HG02981 (cell line): ENCODE measurements around the gene RAB40C.
"Not testable (repeated sequence)": the region's sequence is repeated elsewhere in the genome, so short reads cannot be mapped to it uniquely, and the experiment has no call there.

Experiments
- ATAC-seq: cut with Tn5 transposase; IDR thresholded peaks from one replicate; pipeline ENCODE4 v1.9.1; 2021; ENCODE audit warnings: mild to moderate bottlenecking, moderate library complexity; ENCODE audit not compliant: unreplicated experiment

Gene RAB40C

GRCh38 chr16:586645-587590 is 2.9 kb upstream of the RAB40C start:
- no peak for ATAC-seq

- peak; percentile 8 for ATAC-seq
These were observed 1.3 kb upstream of the RAB40C start for GRCh38 chr16:588639-588888.

GRCh38 chr16:588889-589657 is 793 bp upstream of the RAB40C start:
- peak; percentile 65 for ATAC-seq

- ATAC-seq, result no peak
These were observed 435 bp downstream of the RAB40C start for GRCh38 chr16:590188-590814.

- no peak for ATAC-seq
These were observed 942 bp downstream of the RAB40C start for GRCh38 chr16:590815-591200.

GRCh38 chr16:591231-591630 is 1.4 kb downstream of the RAB40C start:
- ATAC-seq, result no peak

- ATAC-seq, result no peak
These were observed 2.1 kb downstream of the RAB40C start for GRCh38 chr16:591892-592517.

- ATAC-seq, result no peak
These were observed 2.8 kb downstream of the RAB40C start for GRCh38 chr16:592518-593306.

- no peak for ATAC-seq
These were observed 3.5 kb downstream of the RAB40C start for GRCh38 chr16:593406-593805.

GRCh38 chr16:593807-594206 is 3.9 kb downstream of the RAB40C start:
- no peak for ATAC-seq

- no peak for ATAC-seq
These were observed 5.2 kb downstream of the RAB40C start for GRCh38 chr16:595094-595528.

- no peak for ATAC-seq
These were observed 6.3 kb downstream of the RAB40C start for GRCh38 chr16:595942-596735.

GRCh38 chr16:596736-597060 is 6.8 kb downstream of the RAB40C start:
- no peak for ATAC-seq

- not testable (repeated sequence) for ATAC-seq
These were observed 7.8 kb downstream of the RAB40C start for GRCh38 chr16:597655-598054.

GRCh38 chr16:598823-599739 is 9.2 kb downstream of the RAB40C start:
- no peak for ATAC-seq

- no peak for ATAC-seq
These were observed 10.9 kb downstream of the RAB40C start for GRCh38 chr16:600781-601180.

- ATAC-seq, result no peak
These were observed 14.1 kb downstream of the RAB40C start for GRCh38 chr16:603933-604332.

- no peak for ATAC-seq
These were observed 16.9 kb downstream of the RAB40C start for GRCh38 chr16:606656-607307.
